COLO668 (cell line): ENCODE data around the gene FERMT2.

ENCODE experiments used
- DNase-seq: peaks from one replicate; lab custom pipeline; 2025; ENCODE audit not compliant: unreplicated experiment; lab: John Stamatoyannopoulos, UW

FERMT2 gene

DNA sequence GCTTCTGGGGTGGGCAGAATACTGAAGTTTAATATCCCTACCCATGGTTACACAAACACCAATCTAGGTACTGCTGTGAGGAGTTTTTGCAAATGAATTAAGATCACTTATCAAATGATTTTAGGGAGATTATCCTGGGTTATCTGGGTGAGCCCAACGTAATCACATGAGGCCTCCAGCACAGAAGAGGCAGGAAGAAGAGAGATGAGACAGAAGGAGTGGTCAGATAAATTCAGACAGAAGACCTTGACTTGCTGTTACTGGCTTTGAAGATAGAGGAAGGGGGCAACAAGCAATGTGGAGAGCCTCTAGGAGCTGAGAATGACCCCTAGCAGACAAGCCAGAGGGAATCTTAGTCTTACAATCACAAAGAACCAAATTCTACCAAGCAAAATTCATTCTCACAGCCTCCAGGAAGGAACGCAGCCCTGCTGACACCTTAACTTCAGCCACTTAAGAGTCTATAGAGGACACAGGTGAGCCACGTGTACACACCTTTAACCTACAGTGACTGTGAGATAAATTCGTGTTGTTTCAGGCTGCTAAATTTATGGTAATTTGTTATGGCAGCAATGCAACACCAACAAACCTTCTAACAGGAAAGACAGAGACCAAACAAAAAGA lies 49.4 kb downstream of the FERMT2 start:
- no peak for DNase-seq

GRCh38 chr14:52900731-52901130 lies 50.1 kb downstream of the FERMT2 start:
- no peak for DNase-seq

- no peak for DNase-seq
Measured at GRCh38 chr14:52898496-52898895, 52.4 kb downstream of the FERMT2 start.

- no peak for DNase-seq
Measured at GRCh38 chr14:52895000-52895399, 55.9 kb downstream of the FERMT2 start.

GRCh38 chr14:52891800-52892199 lies 59.0 kb downstream of the FERMT2 start:
- DNase-seq: no peak

DNA sequence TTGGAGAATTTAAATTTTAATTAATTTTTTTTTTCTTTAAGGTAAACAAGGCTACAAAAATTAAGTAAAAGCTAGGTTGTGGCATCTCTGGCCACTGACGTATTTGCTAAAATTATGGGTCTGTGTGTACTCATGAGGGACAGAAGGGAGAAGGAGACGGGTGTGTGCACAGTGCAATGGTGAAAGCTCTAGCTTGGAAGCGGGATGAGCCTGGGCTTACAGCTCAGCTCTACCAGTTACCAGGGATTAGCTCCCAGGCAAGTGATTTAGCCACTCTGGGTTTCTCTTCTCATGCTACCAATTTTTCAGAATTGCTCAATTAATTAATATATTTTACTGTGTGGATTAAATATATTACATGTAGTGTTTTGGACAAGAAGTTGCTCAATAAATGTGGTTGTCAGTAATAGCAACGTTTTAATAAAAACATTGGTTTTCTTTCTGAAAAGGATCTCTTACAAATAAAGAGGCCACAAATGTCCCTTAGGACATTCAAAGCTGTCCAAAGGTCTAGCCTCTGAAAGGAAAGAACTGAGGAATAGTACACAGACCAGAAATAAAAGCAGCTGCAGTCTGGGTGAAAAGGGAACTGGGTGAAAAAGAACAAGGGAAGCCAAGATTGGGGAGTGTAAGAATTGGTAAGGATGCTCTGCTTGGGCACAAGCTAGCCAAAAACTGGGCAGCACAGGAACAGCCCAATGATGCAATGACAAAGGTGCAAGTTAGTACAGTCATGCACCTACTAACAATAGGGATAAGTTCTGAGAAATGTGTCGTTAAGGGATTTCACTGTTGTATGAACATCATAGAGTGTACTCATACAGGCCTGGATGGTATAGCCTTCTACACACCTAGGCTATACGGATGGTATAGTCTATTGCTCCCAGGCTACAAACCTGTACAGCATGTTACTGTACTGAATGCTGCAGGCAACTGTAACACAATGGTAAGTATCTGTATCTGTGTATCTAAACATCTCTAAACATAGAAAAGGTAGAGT lies 61.7 kb downstream of the FERMT2 start:
- DNase-seq: no peak

DNA sequence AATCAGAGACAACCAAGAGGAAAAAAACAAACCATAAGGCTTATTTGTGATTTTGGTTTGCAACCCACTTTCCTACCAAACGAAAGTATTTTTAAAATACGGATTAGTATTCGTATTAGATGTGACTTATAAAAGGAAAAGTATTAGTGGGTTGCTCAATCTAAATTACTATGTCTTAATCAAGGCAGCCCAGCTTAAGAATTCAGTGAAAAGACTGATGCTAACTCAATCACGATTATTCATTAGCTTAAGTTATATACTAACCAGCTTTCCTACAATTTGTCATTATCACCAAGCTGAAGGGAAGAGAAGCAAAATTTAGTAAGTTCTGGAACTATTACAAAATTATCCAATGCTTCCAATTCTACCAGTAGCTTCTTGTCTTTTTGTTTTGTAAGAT lies 62.7 kb downstream of the FERMT2 start:
- no peak for DNase-seq

DNA sequence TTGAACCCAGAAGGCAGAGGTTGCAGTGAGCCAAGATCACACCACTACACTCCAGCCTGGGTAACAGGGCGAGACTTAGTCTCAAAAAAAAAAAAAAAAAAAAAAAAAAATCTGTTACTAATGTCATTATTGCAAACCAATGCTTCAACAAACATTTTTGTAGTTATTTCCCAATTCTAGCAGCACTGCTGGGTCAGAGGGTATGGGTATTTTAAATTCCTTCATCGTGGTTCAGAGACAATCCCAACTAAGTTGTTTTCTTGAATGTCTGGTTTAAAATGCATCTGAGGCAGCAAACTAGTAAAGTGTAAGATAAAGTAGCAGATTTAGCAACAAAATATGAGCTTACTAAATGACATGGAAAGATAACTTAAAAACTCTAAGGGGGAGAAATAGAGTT lies 65.6 kb downstream of the FERMT2 start:
- DNase-seq: no peak

- no peak for DNase-seq
Measured at GRCh38 chr14:52883658-52884057, 67.2 kb downstream of the FERMT2 start.

DNA sequence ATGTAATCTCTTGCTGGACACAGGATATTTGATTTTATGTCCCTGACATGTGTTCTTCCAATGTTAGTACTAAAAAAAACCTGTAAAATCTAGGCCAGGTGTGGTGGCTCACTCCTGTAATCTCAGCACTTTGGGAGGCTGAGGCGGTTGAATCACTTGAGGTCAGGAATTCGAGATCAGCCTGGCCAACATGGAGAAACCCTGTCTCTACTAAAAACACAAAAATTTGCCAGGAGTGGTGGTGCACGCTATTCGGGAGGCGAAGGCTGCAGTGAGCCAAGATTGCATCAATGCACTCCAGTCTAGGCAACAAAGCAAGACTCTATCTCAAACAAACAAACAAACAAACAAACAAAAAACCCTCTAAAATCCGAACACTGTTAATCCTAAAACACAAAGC lies 68.0 kb downstream of the FERMT2 start:
- no peak for DNase-seq

DNA sequence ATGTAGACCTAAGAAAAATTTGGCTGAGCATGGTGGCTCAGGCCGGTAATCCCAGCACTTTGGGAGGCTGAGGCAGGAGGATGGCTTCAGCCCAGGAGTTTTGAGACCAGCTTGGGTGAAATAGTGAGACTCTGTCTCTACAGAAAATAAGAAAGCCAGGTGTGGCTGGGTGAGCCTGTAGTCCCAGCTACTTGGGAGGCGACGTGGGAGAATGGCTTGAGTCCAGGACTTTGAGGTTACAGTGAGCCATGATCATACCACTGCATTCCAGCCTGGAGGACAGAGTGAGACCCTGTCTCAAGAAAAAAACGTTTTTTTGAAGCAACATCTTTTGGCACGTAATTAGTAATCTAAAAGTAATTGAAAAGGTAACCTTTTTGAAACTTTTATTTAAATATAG lies 70.9 kb downstream of the FERMT2 start:
- DNase-seq: no peak

GRCh38 chr14:52878946-52879345 lies 71.9 kb downstream of the FERMT2 start:
- no peak for DNase-seq

DNA sequence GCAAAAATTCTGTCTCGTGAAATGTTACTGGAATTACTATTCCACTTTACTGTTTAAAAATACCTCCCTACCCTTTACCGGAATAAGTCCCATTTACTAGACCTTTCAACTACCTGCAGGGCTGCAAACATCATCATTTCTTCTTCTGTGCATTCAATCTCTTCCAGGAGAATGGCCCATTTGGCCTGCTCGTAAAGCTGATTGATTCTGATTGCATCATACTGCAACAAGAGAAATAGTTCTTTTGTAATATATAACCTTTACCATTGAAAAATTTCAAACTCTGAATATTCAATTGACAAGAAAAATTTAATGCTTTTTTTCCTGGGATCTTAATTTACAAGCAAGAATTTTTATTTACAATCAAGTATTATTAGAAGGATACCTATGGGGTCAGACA lies 72.4 kb downstream of the FERMT2 start:
- no peak for DNase-seq

DNA sequence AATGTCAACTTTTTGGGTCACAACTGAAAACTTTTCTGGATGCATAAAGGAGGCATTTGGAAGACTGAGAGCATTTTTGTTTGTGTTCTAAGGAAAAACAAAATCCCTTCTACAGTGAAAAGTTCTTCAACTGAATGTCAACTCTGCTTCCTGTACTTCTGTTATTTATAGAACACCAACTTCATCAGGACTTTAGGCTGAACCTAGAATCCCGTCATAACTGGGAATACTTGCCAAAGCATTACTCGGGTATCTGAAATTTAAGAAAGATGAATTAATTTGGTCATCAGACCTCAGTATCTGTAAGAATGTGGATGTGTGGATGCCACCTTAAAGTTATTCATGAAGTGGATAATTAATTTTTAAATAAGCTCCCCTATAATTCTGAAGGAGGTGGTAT lies 73.2 kb downstream of the FERMT2 start:
- no peak for DNase-seq

GRCh38 chr14:52876806-52877205 lies 74.0 kb downstream of the FERMT2 start:
- DNase-seq: no peak

DNA sequence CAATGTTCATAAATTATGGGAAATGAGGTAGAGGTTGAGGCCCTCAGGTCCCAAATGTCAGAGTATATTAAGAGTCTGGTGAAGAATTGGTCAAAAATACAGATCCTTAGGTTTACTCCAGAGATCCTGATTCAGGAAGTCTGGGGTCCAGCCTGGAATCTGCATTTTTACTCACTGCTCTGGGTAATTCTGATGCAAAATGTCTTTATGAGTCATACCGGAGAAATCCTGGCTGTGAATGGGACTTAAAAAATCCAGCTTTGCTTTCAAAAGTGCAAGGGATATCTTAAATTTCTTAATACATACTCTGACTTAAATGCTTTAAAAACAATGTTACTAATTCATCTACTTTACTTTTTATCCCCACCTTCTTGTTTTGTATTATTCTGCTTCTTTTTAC lies 74.5 kb downstream of the FERMT2 start:
- no peak for DNase-seq

- no peak for DNase-seq
Measured at GRCh38 chr14:52875707-52876106, 75.1 kb downstream of the FERMT2 start.

GRCh38 chr14:52874389-52874788 lies 76.5 kb downstream of the FERMT2 start:
- no peak for DNase-seq

DNA sequence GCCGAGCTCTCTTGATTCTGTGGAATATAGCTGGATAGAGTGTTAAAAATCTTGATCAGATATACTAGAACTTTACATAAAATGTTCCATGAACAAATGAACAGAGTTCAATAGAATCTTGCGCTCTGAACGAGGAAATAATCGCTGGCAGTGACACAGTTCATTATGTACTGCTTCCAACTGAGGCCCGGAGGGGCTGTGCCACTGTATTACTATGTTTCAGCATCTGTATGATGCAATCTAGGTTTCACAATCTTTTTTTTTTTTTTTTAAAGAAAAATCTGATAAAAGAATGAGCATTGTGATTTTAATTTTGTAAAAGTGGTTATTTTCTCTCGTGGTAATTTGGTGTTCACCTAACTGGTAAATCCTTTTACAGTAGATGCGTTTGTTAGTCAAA lies 77.2 kb downstream of the FERMT2 start:
- no peak for DNase-seq

DNA sequence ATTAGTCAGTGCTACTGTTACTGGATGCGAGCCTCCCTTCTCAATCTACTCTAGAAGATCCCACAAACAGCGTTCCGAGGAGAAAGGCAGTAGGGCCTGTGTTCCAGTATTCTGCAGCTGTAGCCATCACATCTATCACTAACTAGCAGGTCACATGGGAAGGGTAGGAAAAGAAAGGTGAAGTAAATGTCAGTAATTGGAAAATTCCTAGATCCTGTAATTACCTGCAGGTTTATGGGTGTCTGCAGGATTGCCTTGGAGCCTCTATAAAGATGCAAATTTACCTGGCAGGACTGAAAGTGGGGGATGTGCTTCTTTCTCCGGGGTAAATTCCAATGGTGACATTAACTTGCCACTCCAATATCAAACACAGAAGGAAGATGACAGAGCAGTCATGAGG lies 77.8 kb downstream of the FERMT2 start:
- DNase-seq: no peak

DNA sequence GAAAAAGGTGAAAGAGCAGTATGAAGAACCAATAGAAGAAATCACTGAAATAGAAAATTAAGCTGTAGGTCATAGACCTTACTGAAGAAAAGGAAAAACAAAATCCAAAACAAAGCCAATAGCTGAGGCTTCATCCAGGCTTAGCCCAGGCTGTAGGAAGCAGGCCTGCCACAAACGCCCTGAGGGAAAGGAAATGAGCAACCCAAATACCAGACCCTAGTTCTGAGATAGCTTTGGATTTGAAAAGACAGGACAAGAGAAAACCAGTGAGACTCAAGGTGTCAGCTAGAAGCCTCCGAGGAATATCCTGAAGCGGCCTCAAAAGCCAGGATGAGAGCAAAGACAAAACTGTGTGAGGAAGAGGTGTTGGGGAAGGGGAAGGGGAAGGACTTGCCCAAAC lies 79.2 kb downstream of the FERMT2 start:
- DNase-seq: no peak

DNA sequence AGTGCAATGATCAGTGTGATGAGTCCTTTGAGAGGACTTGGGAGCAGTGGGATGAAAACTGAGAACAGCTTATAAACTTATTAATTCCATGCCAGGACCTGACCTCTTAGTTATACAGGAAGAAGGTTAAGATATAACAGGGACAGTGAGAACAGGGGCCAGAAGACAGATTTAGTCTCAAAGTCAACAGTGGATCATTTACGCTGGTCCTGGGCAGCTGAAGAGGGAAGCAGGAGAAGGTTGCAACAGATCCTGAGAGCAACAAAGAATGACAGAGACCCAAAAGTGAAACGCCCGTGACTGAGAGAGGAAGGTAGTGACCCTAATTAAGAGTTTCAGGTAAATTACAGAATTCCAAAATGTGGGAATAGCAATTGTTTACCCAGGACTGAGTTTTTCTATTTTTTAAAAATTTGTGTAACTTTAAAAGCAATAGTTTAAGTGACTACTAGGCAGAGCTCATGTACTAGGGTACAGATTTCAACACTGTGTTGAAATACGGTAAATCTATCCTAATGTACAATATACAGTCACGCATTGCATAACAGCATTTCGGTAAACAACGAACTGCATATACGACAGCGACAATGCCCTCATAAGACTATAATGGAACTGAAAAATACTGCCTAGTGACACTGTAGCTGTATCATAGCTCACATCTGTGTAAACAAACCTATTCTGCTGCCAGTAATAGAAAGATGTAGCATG lies 81.8 kb downstream of the FERMT2 start:
- DNase-seq: no peak
